ENCODE data around the gene PLA2G6. TPM values are rescaled to one million over a fixed set of nuclear protein-coding genes. Genes with fewer than 3 reads are reported as not detected.

PLA2G6 gene
- total RNA-seq, 4 donors from 2014 or later = 12.9 to 24.2 (median 14.2) TPM

GRCh38 chr22:38131399-38131798 is 50.2 kb downstream of the PLA2G6 start:
- intact Hi-C loops (cut with DNase I) = no loop called here
- Histone ChIP-seq H3K27me3 (no peaks in the 10 kb centered on the region), H3K4me3 (no peak overlapping the region), H3K4me1 (peaks cover 0 to 12% (median 0%) of the 10 kb centered on the region in 3 donors), H3K36me3 (peaks cover 4 to 89% (median 5%) of the 10 kb centered on the region in 3 donors), H3K9me3 (no peaks in the 10 kb centered on the region), H3K27ac (no peak overlapping the region)
- WGBS, 2 donors = 67 to 75% methylated on average over 1 to 2 of the region's 2 CpGs
- DNase-seq = no peak
- TF ChIP-seq POLR2A (IDR thresholded peaks at IDR 0.05) (no peak), CTCF (IDR thresholded peaks at IDR 0.05) (no peak)

- H3K9me3 ChIP-seq = no peaks in the 10 kb centered on the region
- H3K4me3 ChIP-seq = no peak overlapping the region
- peaks cover 4 to 87% (median 5%) of the 10 kb centered on the region in 3 donors for H3K36me3 ChIP-seq
- no peak for DNase-seq
- intact Hi-C loops (cut with DNase I) = no loop called here
- no peaks in the 10 kb centered on the region for H3K27me3 ChIP-seq
- H3K4me1 ChIP-seq = peaks cover 0 to 17% (median 9%) of the 10 kb centered on the region in 3 donors
- TF ChIP-seq POLR2A (IDR thresholded peaks at IDR 0.05) = no peak
- TF ChIP-seq CTCF (IDR thresholded peaks at IDR 0.05) = no peak
- WGBS, 2 donors = 84% methylated on average over 9 of the region's 9 CpGs; no CpG with 5 or more reads in 1 of the 2 donors
- H3K27ac ChIP-seq = no peak overlapping the region
These were observed 51.8 kb downstream of the PLA2G6 start for GRCh38 chr22:38129856-38130255.

GRCh38 chr22:38129021-38129420 is 52.6 kb downstream of the PLA2G6 start:
- intact Hi-C loops (cut with DNase I) = no loop called here
- Histone ChIP-seq H3K27me3 (no peaks in the 10 kb centered on the region), H3K4me1 (peaks cover 4 to 26% (median 9%) of the 10 kb centered on the region in 3 donors), H3K27ac (no peak overlapping the region), H3K4me3 (no peak overlapping the region), H3K36me3 (peaks cover 4 to 78% (median 5%) of the 10 kb centered on the region in 3 donors), H3K9me3 (no peaks in the 10 kb centered on the region)
- no peak for DNase-seq
- WGBS, 2 donors = 70 to 83% methylated on average over 6 to 9 of the region's 10 CpGs
- TF ChIP-seq POLR2A (IDR thresholded peaks at IDR 0.05) (no peak), CTCF (IDR thresholded peaks at IDR 0.05) (no peak)

- Histone ChIP-seq H3K36me3 (peaks cover 4 to 67% (median 5%) of the 10 kb centered on the region in 3 donors), H3K9me3 (no peaks in the 10 kb centered on the region), H3K27ac (no peak overlapping the region), H3K4me1 (peaks cover 7 to 31% (median 9%) of the 10 kb centered on the region in 3 donors), H3K27me3 (no peaks in the 10 kb centered on the region), H3K4me3 (no peak overlapping the region)
- intact Hi-C loops (cut with DNase I) = no loop called here
- TF ChIP-seq POLR2A (IDR thresholded peaks at IDR 0.05) (no peak), CTCF (IDR thresholded peaks at IDR 0.05) (no peak)
- 86% methylated on average over 6 of the region's 9 CpGs; no CpG with 5 or more reads in 1 of the 2 donors for WGBS, 2 donors
- DNase-seq = no peak
These were observed 53.8 kb downstream of the PLA2G6 start for GRCh38 chr22:38127869-38128268.

GRCh38 chr22:38126928-38127668 is 54.5 kb downstream of the PLA2G6 start:
- H3K36me3 ChIP-seq = peaks cover 0 to 59% (median 4%) of the 10 kb centered on the region in 3 donors
- no peak for TF ChIP-seq POLR2A (IDR thresholded peaks at IDR 0.05)
- TF ChIP-seq CTCF (IDR thresholded peaks at IDR 0.05) = no peak
- H3K4me1 ChIP-seq = peaks cover 7 to 34% (median 9%) of the 10 kb centered on the region in 3 donors
- H3K27ac ChIP-seq = no peak overlapping the region
- no peak for DNase-seq
- intact Hi-C loops (cut with DNase I) = no loop called here
- H3K9me3 ChIP-seq = no peaks in the 10 kb centered on the region
- H3K4me3 ChIP-seq = no peak overlapping the region
- WGBS, 2 donors = 94 to 95% methylated on average over 16 to 17 of the region's 23 CpGs
- H3K27me3 ChIP-seq = no peaks in the 10 kb centered on the region

Data from esophagus squamous epithelium (tissue), 5 donors.